Endodermal cell (in vitro differentiated cells): ENCODE data around the gene RAB14. TPM values are rescaled to one million over a fixed set of nuclear protein-coding genes. Genes with fewer than 3 reads are reported as not detected.
A peak's percentile ranks its signal among the peaks of the same experiment; 100 is the strongest.

Source experiments
- DNase-seq: peaks from one replicate; pipeline ENCODE4 v3.0.0-alpha.2; 2017
- H3K27ac ChIP-seq: 2 replicates; pipeline ENCODE4 v1.5.1; 2013; ENCODE audit warnings: mild to moderate bottlenecking, low read depth, low read length, moderate library complexity
- H3K27me3 ChIP-seq: 2 replicates; pipeline ENCODE4 v1.6.1; 2013; ENCODE audit warnings: mild to moderate bottlenecking, low read length, moderate library complexity; ENCODE audit not compliant: insufficient read depth, control insufficient read depth, poor library complexity, severe bottlenecking
- H3K36me3 ChIP-seq: 2 replicates; pipeline ENCODE4 v1.7.0; 2013; ENCODE audit warnings: mild to moderate bottlenecking, low read length, moderate library complexity; ENCODE audit not compliant: control insufficient read depth, insufficient read depth
- H3K4me1 ChIP-seq: one replicate; pipeline ENCODE4 v1.7.0; 2013; ENCODE audit warnings: low read length; ENCODE audit not compliant: control insufficient read depth, insufficient read depth
- H3K4me3 ChIP-seq: 2 replicates; pipeline ENCODE4 v1.5.1; 2013; ENCODE audit warnings: mild to moderate bottlenecking, low read length, moderate library complexity
- H3K9ac ChIP-seq: 2 replicates; pipeline ENCODE4 v1.6.1; 2013; ENCODE audit warnings: mild to moderate bottlenecking, low read length, moderate library complexity; ENCODE audit not compliant: poor library complexity, severe bottlenecking; ENCODE audit errors: extremely low read depth
- H3K9me3 ChIP-seq: 2 replicates; pipeline ENCODE4 v1.6.1; 2013; ENCODE audit warnings: mild to moderate bottlenecking, low read length, moderate library complexity; ENCODE audit not compliant: control insufficient read depth
- H3K27ac Mint-ChIP-seq: 2 replicates; pipeline ENCODE4 v1.8.0; 2020; ENCODE audit warnings: mixed read lengths
- H3K27me3 Mint-ChIP-seq: 2 replicates; pipeline ENCODE4 v1.8.0; 2021; ENCODE audit warnings: mild to moderate bottlenecking, mixed read lengths; ENCODE audit not compliant: insufficient read depth
- H3K36me3 Mint-ChIP-seq: 2 replicates; pipeline ENCODE4 v1.8.0; 2020; ENCODE audit warnings: low read depth, mixed read lengths
- H3K4me1 Mint-ChIP-seq: 2 replicates; pipeline ENCODE4 v1.8.0; 2020; ENCODE audit warnings: mixed read lengths
- H3K4me3 Mint-ChIP-seq: 2 replicates; pipeline ENCODE4 v1.8.0; 2020; ENCODE audit warnings: mild to moderate bottlenecking, moderate library complexity, mixed read lengths
- H3K9me3 Mint-ChIP-seq: 2 replicates; pipeline ENCODE4 v1.8.0; 2020; ENCODE audit warnings: mild to moderate bottlenecking, mixed read lengths
- CTCF ChIP-seq: fragments of 200-600 bp; sonication (generic); conservative IDR thresholded peaks from 2 replicates; pipeline ENCODE4 v1.5.0; 2021; ENCODE audit warnings: antibody characterized with exemption, mild to moderate bottlenecking
- WGBS, 2 experiments: methylation state at CpG; one replicate each; pipeline versions ENCODE4 v1.1.5 to v1.1.7; 2013; ENCODE audit warnings: missing lambda C conversion rate in 2 of 2, mixed read lengths in 1 of 2; ENCODE audit not compliant: insufficient coverage in 1 of 2, insufficient read length in 1 of 2; 5-methylcytosine and 5-hydroxymethylcytosine counted together
- total RNA-seq, 2 donors: library from RNA; stranded (reverse); fragmentation: NEBNext Ultra II Directional in 1 of 2; extraction: Animal tissue kit (Norgen Biotek cat#: 25700) in 1 of 2; gene quantifications; 2 replicates in 1 of 2; 3 replicates in 1 of 2; pipeline ENCODE4 v1.2.1, GENCODE V29; 2021

RAB14 gene
- total RNA-seq, 2 donors from 2014 or later, result 35.9 to 40.7 TPM

DNA sequence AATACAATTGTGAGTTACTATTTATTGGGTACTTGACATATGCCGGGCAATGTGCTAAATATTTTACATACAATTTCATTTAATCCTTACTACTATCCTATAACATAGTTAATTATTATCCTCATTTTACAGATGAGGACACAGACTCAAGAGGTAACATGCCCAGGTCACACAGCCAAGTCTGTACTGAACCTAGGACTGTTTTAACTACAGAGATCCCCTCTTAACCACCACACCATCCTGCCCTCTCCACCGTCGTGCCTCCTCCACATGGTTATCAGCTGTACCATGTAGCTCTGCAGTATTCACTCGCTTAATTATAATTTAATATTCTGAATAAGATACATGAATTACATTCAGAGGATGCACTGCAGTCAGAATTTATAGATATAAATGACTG lies 5.3 kb downstream of the RAB14 start:
- H3K4me1 Mint-ChIP-seq, result peaks cover 46% of the 10 kb centered on the region
- peaks cover 10% of the 10 kb centered on the region for H3K4me1 ChIP-seq

DNA sequence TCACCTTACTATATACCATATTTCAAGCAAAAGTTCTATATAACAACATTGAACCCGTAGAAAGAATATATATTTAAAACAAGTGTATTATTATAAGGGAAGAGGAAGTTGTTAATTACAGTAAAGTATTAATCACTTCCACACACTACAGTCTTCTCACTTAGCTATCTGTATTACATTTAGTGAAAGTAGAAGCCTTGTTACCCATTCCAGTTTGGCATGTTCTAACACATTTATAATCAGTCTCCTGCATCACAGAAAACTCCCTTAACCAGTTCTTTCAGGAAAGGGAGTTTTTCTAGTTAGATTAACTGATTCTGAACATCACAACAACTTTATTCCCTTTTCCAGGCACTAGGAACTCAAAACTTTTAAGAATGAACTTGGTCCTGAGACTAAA lies 6.9 kb downstream of the RAB14 start:
- Mint-ChIP-seq H3K9me3 (no peaks in the 10 kb centered on the region), H3K4me3 (no peak overlapping the region), H3K27ac (no peak overlapping the region), H3K36me3 (no peaks in the 10 kb centered on the region), H3K4me1 (peaks cover 35% of the 10 kb centered on the region), H3K27me3 (no peaks in the 10 kb centered on the region)
- H3K36me3 ChIP-seq, result no peaks in the 10 kb centered on the region
- no peaks in the 10 kb centered on the region for H3K27me3 ChIP-seq
- DNase-seq, result no peak
- peaks cover 10% of the 10 kb centered on the region for H3K4me1 ChIP-seq
- no CpG with 5 or more reads among the region's 1 CpG for WGBS, 2 experiments
- TF ChIP-seq CTCF, result no peak
- H3K9ac ChIP-seq, result no peak overlapping the region
- no peaks in the 10 kb centered on the region for H3K9me3 ChIP-seq
- no peak overlapping the region for H3K27ac ChIP-seq
- H3K4me3 ChIP-seq, result no peak overlapping the region

More for the DNA sequence above, 5.3 kb downstream of the RAB14 start:
- H3K27ac Mint-ChIP-seq, result peak overlapping the region; percentile 44
- no peaks in the 10 kb centered on the region for H3K9me3 Mint-ChIP-seq
- Histone ChIP-seq H3K9ac (no peak overlapping the region), H3K36me3 (no peaks in the 10 kb centered on the region), H3K4me3 (no peak overlapping the region), H3K27ac (no peak overlapping the region), H3K9me3 (no peaks in the 10 kb centered on the region), H3K27me3 (no peaks in the 10 kb centered on the region)
- H3K27me3 Mint-ChIP-seq, result no peaks in the 10 kb centered on the region
- no peaks in the 10 kb centered on the region for H3K36me3 Mint-ChIP-seq
- no peak for DNase-seq
- no peak for TF ChIP-seq CTCF
- no peak overlapping the region for H3K4me3 Mint-ChIP-seq
- 67 to 79% methylated on average over 1 to 3 of the region's 4 CpGs for WGBS, 2 experiments

- Histone ChIP-seq H3K27me3 (no peaks in the 10 kb centered on the region), H3K9ac (no peak overlapping the region)
- H3K4me3 Mint-ChIP-seq, result no peak overlapping the region
Observed at GRCh38 chr9:121192959-121193640, 8.6 kb downstream of the RAB14 start.

More at GRCh38 chr9:121192959-121193640, 8.6 kb downstream of the RAB14 start:
- Histone ChIP-seq H3K27ac (no peak overlapping the region), H3K4me1 (peaks cover 6% of the 10 kb centered on the region), H3K4me3 (no peak overlapping the region), H3K36me3 (no peaks in the 10 kb centered on the region), H3K9me3 (no peaks in the 10 kb centered on the region)
- Mint-ChIP-seq H3K36me3 (no peaks in the 10 kb centered on the region), H3K27me3 (no peaks in the 10 kb centered on the region), H3K27ac (no peak overlapping the region), H3K4me1 (peaks cover 23% of the 10 kb centered on the region), H3K9me3 (no peaks in the 10 kb centered on the region)
- WGBS, 2 experiments, result 88 to 100% methylated on average over 1 of the region's 1 CpG
- no peak for DNase-seq
- no peak for TF ChIP-seq CTCF
